ENCODE results near the gene CACNA2D4. TPM values are rescaled to one million over a fixed set of nuclear protein-coding genes. Genes with fewer than 3 reads are reported as not detected.

Gene CACNA2D4
- total RNA-seq, 2 donors from 2014 or later = 5.9 to 7.3 TPM

DNA sequence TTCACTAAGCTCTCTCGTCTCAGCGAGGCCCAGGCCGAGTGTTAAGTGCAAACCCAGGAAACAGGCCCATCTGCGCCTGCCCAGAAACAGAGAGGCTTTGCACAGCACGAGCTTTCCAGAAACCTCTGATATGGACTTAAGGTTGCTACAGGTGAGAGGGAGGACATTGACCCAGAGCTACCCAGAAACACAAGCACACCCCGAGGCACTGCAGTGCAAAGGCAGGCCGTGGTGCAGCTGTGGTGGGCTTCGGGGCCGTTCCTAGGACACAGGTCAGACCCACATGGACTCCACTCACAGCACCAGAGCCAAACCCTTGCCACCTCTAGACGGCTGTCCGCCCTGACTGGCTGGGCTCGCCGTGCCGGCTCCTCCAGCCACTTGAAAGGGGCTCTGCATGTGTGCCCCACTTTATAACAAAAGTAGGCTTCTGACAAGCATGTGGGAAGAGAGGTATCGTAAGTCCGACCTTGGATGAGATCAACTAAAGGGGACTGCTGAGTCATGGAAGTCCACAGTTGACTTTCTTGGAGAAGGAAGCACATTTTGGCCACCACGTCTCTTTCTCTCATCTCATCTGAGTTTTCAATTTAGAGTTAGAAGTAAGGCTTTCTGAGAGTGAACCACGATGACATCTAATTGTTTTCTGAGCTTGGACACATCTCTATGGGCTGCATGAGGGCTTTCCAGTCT lies 38.2 kb downstream of the CACNA2D4 start:
- peak; percentile 58 for DNase-seq (ENCODE audit: low spot score)
- intact Hi-C loops (cut with DNase I) = no loop called here

DNA sequence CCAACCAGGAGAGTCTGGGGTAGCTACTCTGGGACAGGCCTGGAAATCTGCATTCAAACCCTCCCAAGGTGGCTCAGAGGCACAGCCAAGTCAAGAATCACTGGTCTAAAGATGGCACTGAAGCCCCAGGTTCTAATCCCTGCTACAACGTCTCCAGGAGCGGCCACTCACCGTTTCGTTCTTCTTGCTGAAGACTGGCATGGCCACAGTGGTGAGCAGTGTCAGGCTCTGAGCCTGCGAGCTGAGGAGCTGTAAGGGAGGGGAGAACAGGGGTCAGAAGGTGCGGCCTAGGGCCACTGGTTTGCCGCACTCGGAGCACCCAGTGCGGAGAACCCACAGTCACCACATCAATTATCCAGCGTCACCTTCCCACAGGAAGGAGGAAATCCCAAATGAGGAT lies 38.8 kb downstream of the CACNA2D4 start:
- DNase-seq (ENCODE audit: low spot score) = peak; percentile 57
- intact Hi-C loops (cut with DNase I) = no loop called here

DNA sequence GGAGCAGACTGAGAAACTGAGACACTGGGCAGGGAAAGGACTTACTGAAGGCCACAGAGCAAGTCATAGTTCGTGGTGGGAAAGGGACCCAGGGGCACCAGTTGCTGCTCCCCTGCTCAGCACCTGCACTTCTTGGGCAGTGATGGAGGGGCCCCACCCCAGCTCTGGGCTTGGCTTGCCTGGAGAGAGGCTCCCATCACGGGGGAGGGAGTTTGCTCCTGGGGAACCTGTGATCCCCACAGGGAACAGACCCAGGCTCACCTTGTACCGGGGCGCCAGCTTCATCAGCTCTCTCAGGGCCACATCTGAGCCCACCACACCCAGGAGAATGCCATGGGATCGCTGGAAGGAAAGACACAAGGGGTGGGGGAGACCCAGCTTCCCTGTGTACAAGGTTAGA lies 39.8 kb downstream of the CACNA2D4 start:
- DNase-seq (ENCODE audit: low spot score) = peak; percentile 54
- intact Hi-C loops (cut with DNase I) = loop anchor here in 1 of 2 donors (1.0 kb wide), 1 partner anchor 36 kb away; no protein-coding TSS in a partner anchor

- DNase-seq (ENCODE audit: low spot score) = peak; percentile 28
- intact Hi-C loops (cut with DNase I) = loop anchor here in 1 of 2 donors (1.0 kb wide), 1 partner anchor 36 kb away; no protein-coding TSS in a partner anchor
Measured at GRCh38 chr12:1878214-1878613, 40.2 kb downstream of the CACNA2D4 start.

GRCh38 chr12:1877169-1877878 lies 41.1 kb downstream of the CACNA2D4 start:
- intact Hi-C loops (cut with DNase I) = no loop called here
- DNase-seq (ENCODE audit: low spot score) = no peak

DNA sequence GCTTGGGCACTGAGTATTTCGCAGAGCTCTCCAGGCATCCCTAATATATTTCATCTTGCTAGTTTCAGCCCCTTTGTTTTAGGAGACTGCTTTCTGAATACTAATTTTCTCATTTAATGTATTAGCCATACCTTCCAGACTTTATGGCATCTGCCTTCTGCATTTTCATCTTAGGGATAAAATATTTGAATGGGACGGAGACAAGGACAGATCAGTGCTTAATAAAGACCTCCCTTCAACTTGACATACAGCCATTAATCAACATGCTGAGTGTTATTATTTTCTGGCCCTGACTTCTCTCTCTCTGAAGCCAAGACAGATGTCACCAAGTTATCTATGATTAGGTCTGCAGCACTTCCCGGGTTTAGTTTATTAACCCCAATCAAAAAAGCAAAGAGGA lies 42.4 kb downstream of the CACNA2D4 start:
- intact Hi-C loops (cut with DNase I) = no loop called here
- DNase-seq (ENCODE audit: low spot score) = no peak

- intact Hi-C loops (cut with DNase I) = no loop called here
- no peak for DNase-seq (ENCODE audit: low spot score)
Measured at GRCh38 chr12:1875608-1876007, 42.8 kb downstream of the CACNA2D4 start.

DNA sequence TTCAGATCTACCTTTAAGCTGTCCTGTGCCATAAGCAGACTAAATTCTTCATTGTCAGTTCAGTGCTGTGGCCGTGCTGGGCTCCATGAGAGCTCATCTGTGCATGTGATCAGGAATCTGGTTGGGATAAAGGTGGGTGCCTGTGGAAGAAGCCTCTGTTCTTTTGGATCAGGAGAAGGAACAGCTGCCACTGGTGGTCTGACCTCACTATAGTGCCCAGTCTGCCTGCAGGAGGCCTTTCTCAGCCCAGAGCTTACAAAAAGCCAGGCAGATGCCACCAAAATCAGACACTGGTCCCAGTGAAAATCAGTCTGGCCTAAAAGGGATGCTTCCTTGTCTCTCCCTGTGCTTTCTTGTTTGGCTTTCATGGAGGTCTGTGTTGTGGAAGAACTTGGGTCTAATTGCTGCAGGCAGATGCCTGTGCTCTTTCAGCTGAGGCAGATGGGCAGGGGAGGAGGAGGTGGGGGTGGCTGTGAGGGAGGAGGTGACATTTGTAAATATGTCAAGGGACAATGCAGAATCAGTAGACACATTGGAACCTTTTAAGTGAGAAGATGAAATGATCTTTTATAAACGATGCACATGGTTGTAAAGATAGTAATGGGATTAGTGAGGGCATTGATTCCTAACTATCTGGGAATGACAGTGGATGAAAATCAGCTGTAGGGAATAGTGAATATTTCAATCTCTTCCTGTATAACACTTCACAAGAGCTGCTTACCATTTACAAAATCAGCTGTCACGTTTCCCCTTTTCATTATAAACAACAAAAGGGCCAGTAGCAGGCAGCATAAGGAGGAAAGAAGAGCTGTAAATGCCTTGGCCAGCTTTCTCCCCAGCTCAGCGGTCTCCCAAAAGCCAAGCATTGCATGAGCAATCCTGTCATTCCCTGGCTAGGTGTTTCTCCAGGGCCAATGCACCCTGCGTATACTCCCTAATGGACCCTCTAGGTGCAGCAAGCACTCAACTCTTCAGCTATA lies 44.6 kb downstream of the CACNA2D4 start:
- intact Hi-C loops (cut with DNase I) = no loop called here
- DNase-seq (ENCODE audit: low spot score) = no peak

DNA sequence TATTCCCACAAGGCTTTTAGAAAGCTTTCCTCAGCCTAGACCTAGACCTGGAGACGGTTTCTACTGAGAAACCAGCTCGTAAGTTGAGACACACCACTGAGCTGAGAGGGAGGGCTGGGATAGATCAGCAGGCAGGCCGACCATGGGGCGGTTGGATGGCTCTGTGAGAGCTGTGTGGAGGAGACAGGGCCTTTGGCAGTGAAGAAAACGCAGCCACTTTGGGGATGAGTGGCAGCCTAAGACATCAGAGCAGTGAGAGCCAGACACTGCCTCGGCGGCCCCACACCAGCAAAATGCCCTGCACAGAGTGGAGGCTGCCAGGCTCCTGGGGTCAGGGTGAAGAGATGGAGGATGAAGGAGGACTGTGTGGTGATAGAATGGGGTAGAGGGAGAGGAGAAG lies 46.0 kb downstream of the CACNA2D4 start:
- intact Hi-C loops (cut with DNase I) = no loop called here
- DNase-seq (ENCODE audit: low spot score) = no peak

DNA sequence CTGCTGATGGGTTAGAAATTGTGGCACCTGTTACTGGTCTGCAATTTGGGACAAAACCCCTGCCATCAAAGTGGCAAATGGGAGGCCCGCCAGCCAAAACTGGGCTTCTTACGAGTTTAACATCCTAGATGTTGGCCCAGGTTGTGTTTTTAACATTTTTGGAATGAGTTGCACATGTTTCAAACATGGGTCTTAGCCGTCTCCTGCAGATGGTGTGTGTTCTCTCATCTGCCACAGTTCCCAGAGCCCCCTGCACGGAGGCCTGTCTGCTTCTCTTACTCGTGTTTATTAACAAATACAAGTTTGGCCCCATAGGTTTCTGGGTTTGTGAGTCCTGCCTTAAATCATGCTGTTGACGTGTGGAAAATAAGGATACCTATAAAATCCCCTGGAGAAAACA lies 46.5 kb downstream of the CACNA2D4 start:
- no peak for DNase-seq (ENCODE audit: low spot score)
- intact Hi-C loops (cut with DNase I) = no loop called here

GRCh38 chr12:1870998-1871917 lies 47.2 kb downstream of the CACNA2D4 start:
- DNase-seq (ENCODE audit: low spot score) = no peak
- intact Hi-C loops (cut with DNase I) = no loop called here

GRCh38 chr12:1870086-1870485 lies 48.4 kb downstream of the CACNA2D4 start:
- intact Hi-C loops (cut with DNase I) = no loop called here
- DNase-seq (ENCODE audit: low spot score) = no peak

DNA sequence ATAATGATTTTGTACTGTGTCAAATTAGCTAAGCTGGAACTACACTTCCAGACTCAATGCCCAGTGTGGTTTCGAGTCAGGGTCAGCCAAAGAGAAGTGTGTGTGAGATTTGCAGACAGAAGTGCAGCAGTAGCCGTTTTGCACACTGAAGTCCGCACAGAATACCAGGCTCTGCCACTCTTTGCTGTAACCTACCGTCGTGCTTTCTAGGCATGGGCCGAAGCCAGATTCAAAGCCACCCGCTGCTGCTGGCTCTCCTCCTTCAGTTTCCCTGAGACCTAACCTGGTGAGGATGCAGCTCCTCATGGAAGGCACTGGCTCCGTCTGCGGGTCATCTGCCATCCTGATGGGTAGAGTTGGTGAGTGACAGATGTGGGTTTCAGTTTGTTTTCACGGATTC lies 49.3 kb downstream of the CACNA2D4 start:
- intact Hi-C loops (cut with DNase I) = no loop called here
- no peak for DNase-seq (ENCODE audit: low spot score)

DNA sequence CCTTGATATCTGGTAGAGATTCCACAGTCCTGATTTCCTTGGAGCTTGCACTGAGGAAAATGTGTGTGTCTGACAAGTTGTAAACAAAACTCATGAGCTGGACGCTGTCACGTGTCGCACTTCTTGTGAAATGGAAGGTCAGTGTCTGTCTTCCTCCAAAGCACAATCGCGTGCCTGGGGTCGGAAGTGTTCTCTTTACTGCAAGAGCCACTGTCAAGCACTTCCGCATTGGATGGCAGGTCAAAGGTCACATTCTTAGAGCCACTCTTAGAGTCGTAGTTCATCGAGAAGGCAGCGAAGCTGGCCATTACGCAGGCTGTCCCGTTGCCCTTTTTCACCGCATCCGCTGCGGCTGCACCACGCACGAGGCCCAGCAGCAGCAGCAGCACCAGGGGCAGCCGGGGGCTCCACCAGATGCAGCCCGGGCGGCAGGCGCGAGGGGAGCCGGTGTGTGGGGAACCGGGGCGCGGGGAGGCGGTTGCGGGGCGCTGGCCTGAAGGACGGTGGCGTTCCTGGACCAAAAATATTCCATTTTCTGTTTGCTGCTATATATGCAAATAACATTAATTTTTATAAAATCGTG lies 53.1 kb downstream of the CACNA2D4 start:
- no peak for DNase-seq (ENCODE audit: low spot score)
- intact Hi-C loops (cut with DNase I) = no loop called here

DNA sequence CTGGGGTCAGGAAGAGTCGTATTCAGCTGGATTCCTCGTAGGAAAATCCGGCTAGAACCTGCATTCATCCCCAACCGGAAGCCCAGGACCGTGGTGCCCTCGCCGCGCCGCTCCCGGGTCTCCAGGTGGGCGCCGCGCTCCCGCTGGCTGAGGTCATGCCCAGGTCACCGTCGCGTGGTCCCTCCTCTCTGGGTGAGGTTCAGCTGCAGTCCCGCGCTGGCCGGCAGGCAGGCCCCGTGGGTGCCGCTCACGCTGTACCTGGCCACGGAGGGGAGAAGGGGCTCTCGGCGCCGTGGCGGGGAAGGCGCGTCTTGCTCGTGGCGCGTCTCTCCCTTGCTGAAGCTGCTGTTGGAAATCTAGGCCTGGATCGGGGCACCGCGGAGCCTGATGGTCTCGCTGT lies 53.6 kb downstream of the CACNA2D4 start:
- intact Hi-C loops (cut with DNase I) = no loop called here

GRCh38 chr12:1864456-1864855 lies 54.0 kb downstream of the CACNA2D4 start:
- intact Hi-C loops (cut with DNase I) = no loop called here
- no peak for DNase-seq (ENCODE audit: low spot score)

More for the DNA sequence above, 53.6 kb downstream of the CACNA2D4 start:
- DNase-seq (ENCODE audit: low spot score) = no peak

GRCh38 chr12:1863823-1864222 lies 54.6 kb downstream of the CACNA2D4 start:
- intact Hi-C loops (cut with DNase I) = no loop called here

DNA sequence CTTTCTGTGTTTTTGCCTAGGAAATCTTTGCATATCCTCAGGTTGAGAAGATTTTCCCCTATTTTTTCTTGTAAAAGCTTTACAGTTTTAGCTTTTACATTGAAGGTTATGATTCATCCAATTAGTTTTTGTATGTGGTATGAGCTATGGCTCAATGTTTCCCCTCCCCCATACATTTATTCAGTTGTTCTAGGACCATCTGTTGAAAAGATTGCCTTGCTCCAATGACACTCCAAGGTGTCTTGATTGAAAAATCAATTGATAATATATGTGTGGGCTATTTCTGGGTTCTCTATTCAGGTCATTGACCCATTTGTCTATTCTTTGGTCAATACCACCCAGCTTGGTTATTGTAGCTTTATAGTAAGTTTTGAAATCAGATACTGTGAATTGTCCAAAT lies 55.5 kb downstream of the CACNA2D4 start:
- intact Hi-C loops (cut with DNase I) = no loop called here
- DNase-seq (ENCODE audit: low spot score) = no peak

More at GRCh38 chr12:1863823-1864222, 54.6 kb downstream of the CACNA2D4 start:
- DNase-seq (ENCODE audit: low spot score) = no peak
